ENCODE results near the gene COL5A1. TPM values are rescaled to one million over a fixed set of nuclear protein-coding genes. Genes with fewer than 3 reads are reported as not detected.

The COL5A1 gene
- polyA plus RNA-seq, 3 donors: 0.01 TPM; not detected in 2

DNA sequence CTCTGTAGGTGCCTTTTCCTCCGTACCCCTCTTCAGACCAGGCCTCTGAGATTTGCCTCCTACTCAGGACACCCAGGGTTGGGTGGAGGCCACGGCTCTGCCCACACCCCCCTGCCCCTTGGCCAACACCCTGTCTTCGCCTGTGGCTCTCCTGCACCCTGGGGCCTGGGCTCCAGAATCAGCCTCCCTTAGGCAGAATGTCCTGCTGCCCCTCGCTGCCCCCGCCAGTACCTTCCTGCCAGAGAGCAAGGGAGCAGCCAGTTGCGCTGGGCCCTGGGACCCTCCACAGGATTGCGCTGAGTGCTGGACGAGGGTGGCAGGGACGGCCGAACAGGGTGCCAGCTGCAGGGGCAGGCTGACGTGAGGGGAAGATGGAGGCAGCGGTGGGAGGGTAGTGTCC, 53.5 kb downstream of the COL5A1 start:
- Mint-ChIP-seq H3K4me3 (no peak overlapping the region), H3K4me1 (no peaks in the 10 kb centered on the region), H3K36me3 (no peaks in the 10 kb centered on the region), H3K27ac (no peak overlapping the region), H3K9me3 (no peaks in the 10 kb centered on the region), H3K27me3 (ENCODE audit: low read depth in 3 of 3) (peaks cover 6 to 19% (median 15%) of the 10 kb centered on the region in 3 donors)
- Histone ChIP-seq H3K79me2 (ENCODE audit: insufficient read depth, low read length) (no peaks in the 10 kb centered on the region), H3K27ac (ENCODE audit: low read depth in 1 of 2, low read length in 2 of 2) (no peak overlapping the region), H4K20me1 (ENCODE audit: insufficient read depth, low read length) (no peaks in the 10 kb centered on the region), H3K9me3 (replicated peaks in 1 of 2; ENCODE audit: control insufficient read depth in 1 of 2, insufficient read depth in 1 of 2, low read length in 2 of 2) (no peaks in the 10 kb centered on the region), H3K4me3 (replicated peaks in 1 of 3; ENCODE audit: low read depth in 2 of 3, low read length in 3 of 3) (no peak overlapping the region), H3K9ac (ENCODE audit: insufficient read depth, low read length, poor library complexity, severe bottlenecking) (no peak overlapping the region), H3K4me1 (ENCODE audit: control insufficient read depth in 1 of 2, insufficient read depth in 2 of 2, low read length in 2 of 2) (no peaks in the 10 kb centered on the region), H2AFZ (ENCODE audit: insufficient read depth, low read depth, low read length, poor library complexity, severe bottlenecking) (no peak overlapping the region), H3K36me3 (replicated peaks in 1 of 2; ENCODE audit: control insufficient read depth in 1 of 2, insufficient read depth in 2 of 2, low read length in 2 of 2) (no peaks in the 10 kb centered on the region), H3K4me2 (replicated peaks; ENCODE audit: extremely low read depth, low read length, poor library complexity, severe bottlenecking) (no peak overlapping the region), H3K27me3 (ENCODE audit: control insufficient read depth in 2 of 2, insufficient read depth in 2 of 2, low read length in 2 of 2) (no peaks in the 10 kb centered on the region)
- TF ChIP-seq, protein P1, sequence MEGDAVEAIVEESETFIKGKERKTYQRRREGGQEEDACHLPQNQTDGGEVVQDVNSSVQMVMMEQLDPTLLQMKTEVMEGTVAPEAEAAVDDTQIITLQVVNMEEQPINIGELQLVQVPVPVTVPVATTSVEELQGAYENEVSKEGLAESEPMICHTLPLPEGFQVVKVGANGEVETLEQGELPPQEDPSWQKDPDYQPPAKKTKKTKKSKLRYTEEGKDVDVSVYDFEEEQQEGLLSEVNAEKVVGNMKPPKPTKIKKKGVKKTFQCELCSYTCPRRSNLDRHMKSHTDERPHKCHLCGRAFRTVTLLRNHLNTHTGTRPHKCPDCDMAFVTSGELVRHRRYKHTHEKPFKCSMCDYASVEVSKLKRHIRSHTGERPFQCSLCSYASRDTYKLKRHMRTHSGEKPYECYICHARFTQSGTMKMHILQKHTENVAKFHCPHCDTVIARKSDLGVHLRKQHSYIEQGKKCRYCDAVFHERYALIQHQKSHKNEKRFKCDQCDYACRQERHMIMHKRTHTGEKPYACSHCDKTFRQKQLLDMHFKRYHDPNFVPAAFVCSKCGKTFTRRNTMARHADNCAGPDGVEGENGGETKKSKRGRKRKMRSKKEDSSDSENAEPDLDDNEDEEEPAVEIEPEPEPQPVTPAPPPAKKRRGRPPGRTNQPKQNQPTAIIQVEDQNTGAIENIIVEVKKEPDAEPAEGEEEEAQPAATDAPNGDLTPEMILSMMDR (IDR thresholded peaks at IDR 0.05): no peak
- WGBS (ENCODE audit: insufficient coverage): 100% methylated on average over 6 of the region's 12 CpGs
- DNase-seq: no peak
- intact Hi-C loops (cut with micrococcal nuclease): loop anchor here (5.0 kb wide), 3 partner anchors 287 to 717 kb away; no protein-coding TSS in a partner anchor

DNA sequence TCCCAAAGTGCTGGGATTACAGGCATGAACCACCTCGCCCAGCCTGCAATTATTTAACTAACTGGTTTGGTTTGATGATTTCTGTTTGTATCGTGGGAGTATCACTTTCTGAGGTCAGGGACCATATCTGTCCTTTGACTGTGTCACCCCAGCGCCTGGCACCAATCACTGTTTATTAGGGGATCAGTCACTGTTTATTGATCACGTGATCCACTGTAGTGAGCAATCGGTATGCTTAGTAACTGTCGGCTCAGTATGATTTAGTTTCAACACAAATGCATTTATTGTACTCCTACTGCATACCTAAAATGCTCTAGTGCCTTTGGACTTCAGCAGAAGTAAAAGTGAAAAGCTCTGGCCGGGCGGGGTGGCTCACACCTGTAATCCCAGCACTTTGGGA, 54.8 kb downstream of the COL5A1 start:
- H3K4me1 ChIP-seq (ENCODE audit: control insufficient read depth in 1 of 2, insufficient read depth in 2 of 2, low read length in 2 of 2): no peaks in the 10 kb centered on the region
- no peak overlapping the region for H3K27ac ChIP-seq (ENCODE audit: low read depth in 1 of 2, low read length in 2 of 2)
- DNase-seq: no peak
- no peaks in the 10 kb centered on the region for H3K79me2 ChIP-seq (ENCODE audit: insufficient read depth, low read length)
- no peaks in the 10 kb centered on the region for H3K27me3 ChIP-seq (ENCODE audit: control insufficient read depth in 2 of 2, insufficient read depth in 2 of 2, low read length in 2 of 2)
- no peaks in the 10 kb centered on the region for H3K9me3 ChIP-seq (replicated peaks in 1 of 2; ENCODE audit: control insufficient read depth in 1 of 2, insufficient read depth in 1 of 2, low read length in 2 of 2)
- Mint-ChIP-seq H3K36me3 (no peaks in the 10 kb centered on the region), H3K4me1 (no peaks in the 10 kb centered on the region), H3K27me3 (ENCODE audit: low read depth in 3 of 3) (peaks cover 6 to 24% (median 12%) of the 10 kb centered on the region in 3 donors), H3K27ac (no peak overlapping the region), H3K4me3 (no peak overlapping the region), H3K9me3 (no peaks in the 10 kb centered on the region)
- WGBS (ENCODE audit: insufficient coverage): 90% methylated on average over 5 of the region's 8 CpGs
- no peak overlapping the region for H2AFZ ChIP-seq (ENCODE audit: insufficient read depth, low read depth, low read length, poor library complexity, severe bottlenecking)
- H3K36me3 ChIP-seq (replicated peaks in 1 of 2; ENCODE audit: control insufficient read depth in 1 of 2, insufficient read depth in 2 of 2, low read length in 2 of 2): no peaks in the 10 kb centered on the region
- no peaks in the 10 kb centered on the region for H4K20me1 ChIP-seq (ENCODE audit: insufficient read depth, low read length)
- H3K4me3 ChIP-seq (replicated peaks in 1 of 3; ENCODE audit: low read depth in 2 of 3, low read length in 3 of 3): no peak overlapping the region
- no peak overlapping the region for H3K9ac ChIP-seq (ENCODE audit: insufficient read depth, low read length, poor library complexity, severe bottlenecking)
- intact Hi-C loops (cut with micrococcal nuclease): loop anchor here (5.0 kb wide), 3 partner anchors 286 to 716 kb away; no protein-coding TSS in a partner anchor
- H3K4me2 ChIP-seq (replicated peaks; ENCODE audit: extremely low read depth, low read length, poor library complexity, severe bottlenecking): no peak overlapping the region
- TF ChIP-seq, protein P1 (IDR thresholded peaks at IDR 0.05): no peak

Data from CD14-positive monocyte (primary cell).